Activated CD4-positive, alpha-beta T cell treated with anti-CD3 and anti-CD28 coated beads, Interleukin-2, amount 10 ng/mL, durations not matched to agents 24 days and 14 days (primary cell): ENCODE data around the gene DYRK2. TPM values are rescaled to one million over a fixed set of nuclear protein-coding genes. Genes with fewer than 3 reads are reported as not detected.

ENCODE experiments used
- DNase-seq: peaks from one replicate; pipeline ENCODE4 v3.0.0; 2022
- H3K27ac Mint-ChIP-seq: one replicate; pipeline ENCODE4 v1.8.0; 2022; ENCODE audit warnings: mild to moderate bottlenecking, mixed read lengths
- H3K27me3 Mint-ChIP-seq: one replicate; pipeline ENCODE4 v1.8.0; 2022; ENCODE audit warnings: mixed read lengths
- H3K36me3 Mint-ChIP-seq: one replicate; pipeline ENCODE4 v1.8.0; 2022; ENCODE audit warnings: low read depth, mild to moderate bottlenecking, mixed read lengths
- H3K4me1 Mint-ChIP-seq: one replicate; pipeline ENCODE4 v1.8.0; 2021; ENCODE audit warnings: mixed read lengths
- H3K4me3 Mint-ChIP-seq: one replicate; pipeline ENCODE4 v1.8.0; 2022; ENCODE audit warnings: mild to moderate bottlenecking, moderate library complexity, mixed read lengths
- H3K9me3 Mint-ChIP-seq: one replicate; pipeline ENCODE4 v1.8.0; 2021; ENCODE audit warnings: mixed read lengths
- intact Hi-C: fragments of 100-400 bp; cut with micrococcal nuclease; formaldehyde crosslinking; loops from one replicate; pipeline ENCODE4 v1.15.1; 2023
- total RNA-seq: library from RNA; stranded (reverse); gene quantifications from 2 replicates; pipeline ENCODE4 v1.2.3, GENCODE V29; 2022

Gene DYRK2
- total RNA-seq, 1 donor from 2014 or later: 35.5 TPM

DNA sequence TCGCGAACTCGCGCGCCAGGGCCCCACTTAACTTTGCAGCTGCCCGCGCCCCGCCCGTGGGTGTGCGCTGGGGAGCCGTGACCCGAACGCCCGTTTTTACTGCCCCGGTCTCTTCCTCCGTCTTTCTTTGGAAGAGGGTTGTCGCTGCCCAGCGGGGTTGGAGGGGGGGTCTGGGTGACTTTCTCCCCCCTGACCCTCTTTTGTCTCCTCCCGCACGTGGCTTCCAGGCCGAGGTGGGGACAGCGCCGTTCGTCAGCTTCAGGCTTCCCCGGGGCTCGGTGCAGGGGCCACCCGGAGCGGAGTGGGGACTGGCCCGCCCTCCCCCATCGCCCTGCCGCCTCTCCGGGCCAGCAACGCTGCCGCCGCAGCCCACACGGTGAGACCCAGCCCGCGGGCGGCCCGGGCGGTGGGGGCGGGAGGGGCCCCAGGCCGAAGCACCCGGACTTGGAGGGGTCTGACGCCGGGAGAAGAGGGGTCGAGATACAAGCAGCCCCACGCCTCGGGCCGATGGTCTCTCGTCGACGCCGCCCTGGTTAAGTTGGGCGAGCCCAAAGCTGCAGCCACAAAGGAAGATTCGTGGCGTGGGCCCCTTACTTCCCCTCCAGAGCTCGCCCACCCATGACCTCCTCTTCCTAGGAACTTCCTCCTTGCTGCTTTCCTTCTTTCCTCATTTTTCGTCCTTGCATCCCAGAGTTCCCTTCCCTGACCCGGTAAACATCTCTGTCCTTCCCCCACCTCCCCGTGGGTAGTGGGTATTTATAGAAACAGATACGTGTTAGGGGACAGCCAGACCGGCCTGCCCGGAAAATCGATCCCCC lies 1.2 kb downstream of the DYRK2 start:
- H3K27ac Mint-ChIP-seq: peak overlapping the region; percentile 92
- H3K9me3 Mint-ChIP-seq: no peaks in the 10 kb centered on the region
- peaks cover 45% of the 10 kb centered on the region for H3K4me1 Mint-ChIP-seq
- intact Hi-C loops: loop anchor here (1.0 to 10.0 kb wide), 6 partner anchors 49 to 381 kb away; no protein-coding TSS in a partner anchor
- H3K4me3 Mint-ChIP-seq: peak overlapping the region; percentile 97
- peak; percentile 79 for DNase-seq
- peaks cover 4% of the 10 kb centered on the region for H3K27me3 Mint-ChIP-seq
- peaks cover 34% of the 10 kb centered on the region for H3K36me3 Mint-ChIP-seq

DNA sequence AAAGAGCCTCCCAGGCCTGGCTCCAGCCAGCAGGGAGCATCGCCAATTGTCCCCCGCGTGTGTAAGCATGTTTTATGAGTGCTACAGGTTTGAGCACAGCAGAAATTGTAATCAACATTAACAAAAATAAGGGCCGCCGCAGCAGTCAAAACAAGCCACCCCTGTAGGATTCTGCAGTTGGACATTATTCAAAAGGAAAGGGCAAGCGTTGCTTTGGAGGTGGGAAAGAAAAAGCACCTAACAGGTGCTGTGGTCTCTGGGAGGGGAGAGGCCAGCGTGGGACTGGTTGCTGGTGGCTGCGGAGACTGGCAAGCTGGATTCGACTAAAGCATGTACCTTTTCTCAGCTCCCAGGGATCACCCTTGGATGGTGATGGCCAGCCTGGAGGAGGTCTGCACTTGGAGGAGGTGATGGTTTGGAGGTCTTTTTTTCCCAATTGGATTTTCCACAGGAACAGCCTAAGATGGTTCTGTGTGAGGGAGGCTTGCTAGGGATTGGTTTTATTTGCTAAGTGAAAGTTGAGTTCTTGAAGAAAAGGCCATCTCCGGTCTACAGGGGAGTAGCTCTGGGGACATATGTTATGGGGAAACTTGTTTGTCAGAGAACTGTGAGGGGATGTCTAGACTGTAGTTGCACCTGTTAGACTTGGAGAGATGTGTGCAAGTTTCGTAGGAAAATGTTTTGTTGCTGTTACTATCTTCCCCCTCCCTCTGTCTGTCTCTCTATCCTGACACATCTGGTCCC lies 2.0 kb downstream of the DYRK2 start:
- intact Hi-C loops: loop anchor here (1.0 to 10.0 kb wide), 4 partner anchors 48 to 296 kb away; no protein-coding TSS in a partner anchor
- H3K4me1 Mint-ChIP-seq: peaks cover 49% of the 10 kb centered on the region
- H3K36me3 Mint-ChIP-seq: peaks cover 40% of the 10 kb centered on the region
- no peaks in the 10 kb centered on the region for H3K9me3 Mint-ChIP-seq
- DNase-seq: peak; percentile 71
- peak overlapping the region; percentile 92 for H3K27ac Mint-ChIP-seq
- H3K4me3 Mint-ChIP-seq: peak overlapping the region; percentile 97
- H3K27me3 Mint-ChIP-seq: peaks cover 3% of the 10 kb centered on the region

DNA sequence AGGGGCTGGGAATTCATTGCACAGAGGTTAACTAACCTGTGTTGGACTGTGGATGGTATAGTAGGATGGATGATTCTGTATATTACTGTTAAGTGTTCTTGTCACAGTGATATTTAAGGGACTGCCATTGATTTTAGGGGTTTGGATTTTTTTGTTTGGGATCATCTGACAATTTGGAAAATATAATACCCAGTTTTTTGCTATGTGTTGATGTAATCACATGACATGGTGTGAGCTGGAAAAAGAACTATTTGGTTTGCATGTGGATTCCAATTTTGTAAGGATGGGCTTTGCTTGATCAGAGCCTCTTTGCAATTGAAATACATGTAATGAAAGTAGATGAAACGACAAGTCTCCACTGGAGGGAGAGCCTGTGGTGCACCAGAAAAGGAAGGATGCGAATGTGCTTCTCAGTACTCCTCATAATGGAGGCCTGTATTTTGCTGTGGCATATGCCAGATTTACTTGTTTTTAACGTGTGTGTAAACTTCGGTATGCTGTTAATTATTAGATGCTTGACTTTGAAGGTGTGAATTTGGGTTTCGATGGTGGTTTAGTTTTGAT lies 2.7 kb downstream of the DYRK2 start:
- peak overlapping the region; percentile 92 for H3K27ac Mint-ChIP-seq
- peak; percentile 83 for DNase-seq
- no peaks in the 10 kb centered on the region for H3K9me3 Mint-ChIP-seq
- peak overlapping the region; percentile 97 for H3K4me3 Mint-ChIP-seq
- intact Hi-C loops: loop anchor here (1.0 to 10.0 kb wide), 3 partner anchors 154 to 296 kb away; no protein-coding TSS in a partner anchor
- peaks cover 43% of the 10 kb centered on the region for H3K36me3 Mint-ChIP-seq
- peaks cover 3% of the 10 kb centered on the region for H3K27me3 Mint-ChIP-seq
- H3K4me1 Mint-ChIP-seq: peaks cover 50% of the 10 kb centered on the region

DNA sequence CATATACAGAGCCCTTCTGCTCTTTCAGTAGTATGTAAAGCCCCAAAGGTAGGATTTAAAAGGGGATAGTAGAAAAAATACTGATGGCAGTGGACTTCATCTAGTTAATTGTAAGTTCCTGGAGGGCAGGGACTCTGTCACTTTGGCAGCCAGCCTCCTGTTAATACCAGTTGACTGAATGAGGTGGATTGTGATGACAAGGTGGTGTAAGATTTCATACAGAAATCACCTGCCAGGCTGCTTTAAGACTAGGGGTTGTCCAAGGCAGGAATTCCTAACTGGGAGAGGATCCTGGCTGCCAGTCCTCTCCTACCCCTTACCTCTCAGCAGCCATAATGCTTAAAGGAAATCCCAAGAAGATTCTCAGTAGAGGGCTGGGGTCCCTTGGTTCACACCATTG lies 7.3 kb downstream of the DYRK2 start:
- Mint-ChIP-seq H3K4me3 (no peak overlapping the region), H3K27ac (no peak overlapping the region)
- intact Hi-C loops: loop anchor here (10.0 kb wide), 1 partner anchor 301 kb away; no protein-coding TSS in a partner anchor

DNA sequence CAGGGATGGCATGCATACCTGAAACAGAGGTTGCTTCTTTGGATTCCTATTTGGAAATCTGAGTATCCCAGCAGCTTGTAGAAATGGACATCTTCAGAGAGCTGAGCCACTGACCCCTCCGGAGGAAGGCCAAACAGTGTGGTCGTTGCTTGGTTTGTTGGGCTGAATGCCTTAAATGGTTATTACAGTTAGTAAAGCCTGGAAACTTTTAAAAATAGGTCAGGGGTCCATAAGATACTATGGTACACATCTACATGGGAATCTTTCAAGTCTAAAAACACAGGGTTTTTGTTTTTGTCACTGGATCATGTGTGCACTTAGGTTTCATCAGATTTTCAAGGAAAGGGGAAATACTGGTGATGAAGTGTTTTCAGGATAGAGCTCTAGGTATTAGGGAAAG lies 7.7 kb downstream of the DYRK2 start:
- Mint-ChIP-seq H3K27me3 (no peaks in the 10 kb centered on the region), H3K27ac (no peak overlapping the region), H3K4me3 (no peak overlapping the region), H3K9me3 (no peaks in the 10 kb centered on the region), H3K4me1 (peaks cover 47% of the 10 kb centered on the region), H3K36me3 (peaks cover 64% of the 10 kb centered on the region)
- intact Hi-C loops: loop anchor here (10.0 kb wide), 1 partner anchor 301 kb away; no protein-coding TSS in a partner anchor
- no peak for DNase-seq

More for the DNA sequence above, 7.3 kb downstream of the DYRK2 start:
- Mint-ChIP-seq H3K36me3 (peaks cover 67% of the 10 kb centered on the region), H3K9me3 (no peaks in the 10 kb centered on the region), H3K4me1 (peaks cover 48% of the 10 kb centered on the region), H3K27me3 (no peaks in the 10 kb centered on the region)
- no peak for DNase-seq

DNA sequence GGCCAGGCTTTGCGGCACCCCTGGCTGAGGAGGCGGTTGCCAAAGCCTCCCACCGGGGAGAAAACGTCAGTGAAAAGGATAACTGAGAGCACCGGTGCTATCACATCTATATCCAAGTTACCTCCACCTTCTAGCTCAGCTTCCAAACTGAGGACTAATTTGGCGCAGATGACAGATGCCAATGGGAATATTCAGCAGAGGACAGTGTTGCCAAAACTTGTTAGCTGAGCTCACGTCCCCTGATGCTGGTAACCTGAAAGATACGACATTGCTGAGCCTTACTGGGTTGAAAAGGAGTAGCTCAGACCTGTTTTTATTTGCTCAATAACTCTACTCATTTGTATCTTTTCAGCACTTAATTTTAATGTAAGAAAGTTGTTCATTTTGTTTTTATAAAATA lies 9.9 kb downstream of the DYRK2 start:
- H3K4me1 Mint-ChIP-seq: peaks cover 44% of the 10 kb centered on the region

DNA sequence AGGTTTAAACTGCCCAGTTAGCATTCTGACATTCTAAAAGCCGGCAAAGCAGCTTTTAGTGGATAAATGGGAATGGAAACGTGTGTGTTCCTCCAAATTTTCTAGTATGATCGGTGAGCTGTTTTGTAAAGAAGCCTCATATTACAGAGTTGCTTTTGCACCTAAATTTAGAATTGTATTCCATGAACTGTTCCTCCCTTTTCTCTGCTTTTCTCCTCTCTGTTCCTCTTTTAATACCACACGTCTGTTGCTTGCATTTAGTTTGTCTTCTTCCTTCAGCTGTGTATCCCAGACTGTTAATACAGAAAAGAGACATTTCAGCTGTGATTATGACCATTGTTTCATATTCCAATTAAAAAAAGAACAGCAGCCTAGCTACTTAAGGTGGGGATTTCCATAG lies 10.7 kb downstream of the DYRK2 start:
- DNase-seq: no peak
- intact Hi-C loops: loop anchor here (10.0 kb wide), 1 partner anchor 304 kb away; no protein-coding TSS in a partner anchor
- Mint-ChIP-seq H3K9me3 (peaks cover under 1% of the 10 kb centered on the region), H3K27me3 (no peaks in the 10 kb centered on the region), H3K36me3 (peaks cover 66% of the 10 kb centered on the region), H3K4me1 (peaks cover 36% of the 10 kb centered on the region), H3K27ac (no peak overlapping the region), H3K4me3 (no peak overlapping the region)

More for the DNA sequence above, 9.9 kb downstream of the DYRK2 start:
- no peak for DNase-seq
- peaks cover 70% of the 10 kb centered on the region for H3K36me3 Mint-ChIP-seq
- H3K4me3 Mint-ChIP-seq: no peak overlapping the region
- no peaks in the 10 kb centered on the region for H3K27me3 Mint-ChIP-seq
- intact Hi-C loops: loop anchor here (10.0 kb wide), 1 partner anchor 304 kb away; no protein-coding TSS in a partner anchor
- H3K27ac Mint-ChIP-seq: no peak overlapping the region
- no peaks in the 10 kb centered on the region for H3K9me3 Mint-ChIP-seq

DNA sequence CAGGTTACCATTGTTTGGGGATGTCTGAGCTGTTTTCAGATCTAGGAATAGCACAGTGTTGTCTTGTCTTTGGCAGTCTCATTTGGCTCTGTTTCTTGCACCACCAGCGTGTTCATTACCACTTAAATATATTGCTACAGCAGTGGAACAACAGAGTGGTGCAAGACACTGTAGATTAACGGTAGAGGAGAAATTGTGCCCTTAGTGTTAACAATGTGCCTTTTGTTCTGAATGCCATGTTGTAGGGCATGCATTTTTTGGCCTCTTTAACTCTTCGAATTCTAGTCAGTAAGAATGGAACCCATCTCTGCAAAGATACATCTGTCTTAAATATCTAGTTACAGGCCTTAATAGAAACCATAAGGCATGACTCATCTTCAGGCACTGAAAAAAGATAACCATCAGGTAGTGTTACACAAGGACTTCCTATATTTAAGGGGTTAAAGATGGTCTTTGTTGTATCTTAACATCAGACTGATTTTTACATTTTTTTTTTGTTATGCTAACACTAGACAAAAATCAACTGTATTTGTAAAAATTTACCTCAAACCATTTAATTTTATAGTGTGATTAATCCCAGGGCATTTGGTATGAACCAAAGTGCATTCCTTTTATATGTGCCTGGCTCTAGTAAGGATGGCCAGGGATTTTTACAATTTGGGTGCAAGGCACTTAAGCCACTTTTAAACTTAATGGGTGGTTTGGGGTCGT lies 12.9 kb downstream of the DYRK2 start:
- Mint-ChIP-seq H3K4me3 (no peak overlapping the region), H3K27ac (no peak overlapping the region), H3K9me3 (peaks cover 3% of the 10 kb centered on the region), H3K27me3 (no peaks in the 10 kb centered on the region), H3K4me1 (peaks cover 28% of the 10 kb centered on the region), H3K36me3 (peaks cover 54% of the 10 kb centered on the region)
- intact Hi-C loops: no loop called here
- no peak for DNase-seq

DNA sequence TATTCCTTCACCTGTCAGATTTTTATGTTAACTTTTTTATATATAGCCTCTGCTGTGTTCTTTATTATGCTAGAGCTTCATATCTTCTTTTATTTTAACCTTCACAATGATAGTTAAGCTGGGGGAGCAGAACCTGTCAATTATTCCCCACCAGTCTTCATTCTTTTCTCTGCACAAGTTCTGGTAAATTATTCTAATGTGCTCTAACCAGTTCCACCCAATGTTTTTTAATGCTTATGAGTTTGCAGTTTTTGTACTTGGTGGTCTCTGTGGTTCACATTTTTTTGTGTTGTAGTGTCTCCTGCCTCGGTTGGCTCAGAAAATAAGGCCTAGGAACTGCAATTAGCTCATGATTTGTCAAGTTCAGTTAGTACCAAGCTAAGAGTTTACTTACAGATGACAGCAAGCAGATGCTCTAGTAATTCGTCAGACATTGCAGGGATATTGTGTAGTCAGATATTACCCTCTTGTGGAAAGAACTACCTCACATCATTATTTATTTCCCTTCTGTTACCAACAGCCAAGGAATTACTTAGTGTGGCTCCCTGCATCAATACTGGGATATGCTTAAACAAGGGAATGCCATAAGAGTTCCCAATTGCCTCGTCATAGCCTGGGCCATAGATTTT lies 14.5 kb downstream of the DYRK2 start:
- peaks cover 29% of the 10 kb centered on the region for H3K4me1 Mint-ChIP-seq
- intact Hi-C loops: no loop called here
- no peak overlapping the region for H3K27ac Mint-ChIP-seq
- DNase-seq: no peak
- H3K9me3 Mint-ChIP-seq: peaks cover 3% of the 10 kb centered on the region
- no peaks in the 10 kb centered on the region for H3K27me3 Mint-ChIP-seq
- H3K36me3 Mint-ChIP-seq: peaks cover 45% of the 10 kb centered on the region
- H3K4me3 Mint-ChIP-seq: no peak overlapping the region

DNA sequence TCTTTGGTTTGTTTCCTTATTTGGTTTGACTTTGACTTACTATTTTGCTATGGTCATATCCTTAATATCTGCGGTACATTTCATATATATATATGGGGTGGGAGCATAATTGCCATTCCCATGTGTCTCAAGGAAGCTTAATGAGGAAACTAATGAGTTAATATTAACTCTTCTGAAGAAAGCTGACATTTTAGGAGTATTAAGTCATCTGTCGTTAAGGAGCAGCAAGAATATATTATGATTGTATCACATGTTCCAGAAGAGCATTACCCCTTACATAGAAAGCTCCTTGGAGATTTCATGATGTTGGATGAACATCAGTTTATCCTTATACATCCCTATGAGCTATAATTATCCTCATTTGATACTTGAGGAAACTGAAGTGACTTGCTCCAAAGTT lies 15.6 kb downstream of the DYRK2 start:
- intact Hi-C loops: no loop called here
- DNase-seq: no peak
- Mint-ChIP-seq H3K36me3 (peaks cover 41% of the 10 kb centered on the region), H3K9me3 (peaks cover 3% of the 10 kb centered on the region), H3K27me3 (no peaks in the 10 kb centered on the region), H3K27ac (no peak overlapping the region), H3K4me3 (no peak overlapping the region), H3K4me1 (peaks cover 26% of the 10 kb centered on the region)

DNA sequence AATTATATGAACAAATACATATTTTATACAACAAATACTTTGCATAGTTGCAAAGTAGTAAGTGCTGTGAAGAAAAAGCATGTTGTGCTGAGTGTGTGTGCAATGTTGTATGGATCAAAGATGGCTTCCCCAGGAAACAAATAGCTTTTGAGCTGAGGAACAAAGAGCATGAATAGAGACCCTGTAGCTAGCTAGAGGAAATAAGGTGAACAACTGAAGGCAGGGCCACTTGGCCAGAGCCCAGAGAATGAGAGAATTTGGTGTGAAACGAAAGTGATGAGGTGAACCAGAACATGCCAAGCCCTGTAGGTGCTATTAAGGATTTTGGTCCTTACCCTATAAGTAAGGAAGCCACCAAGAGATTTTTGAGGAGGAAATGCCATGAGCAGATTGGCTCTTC lies 17.1 kb downstream of the DYRK2 start:
- H3K9me3 Mint-ChIP-seq: peaks cover 3% of the 10 kb centered on the region
- intact Hi-C loops: no loop called here
- H3K4me3 Mint-ChIP-seq: no peak overlapping the region
- no peaks in the 10 kb centered on the region for H3K27me3 Mint-ChIP-seq
- H3K27ac Mint-ChIP-seq: no peak overlapping the region
- peaks cover 27% of the 10 kb centered on the region for H3K4me1 Mint-ChIP-seq
- DNase-seq: peak; percentile 45
- peaks cover 40% of the 10 kb centered on the region for H3K36me3 Mint-ChIP-seq

DNA sequence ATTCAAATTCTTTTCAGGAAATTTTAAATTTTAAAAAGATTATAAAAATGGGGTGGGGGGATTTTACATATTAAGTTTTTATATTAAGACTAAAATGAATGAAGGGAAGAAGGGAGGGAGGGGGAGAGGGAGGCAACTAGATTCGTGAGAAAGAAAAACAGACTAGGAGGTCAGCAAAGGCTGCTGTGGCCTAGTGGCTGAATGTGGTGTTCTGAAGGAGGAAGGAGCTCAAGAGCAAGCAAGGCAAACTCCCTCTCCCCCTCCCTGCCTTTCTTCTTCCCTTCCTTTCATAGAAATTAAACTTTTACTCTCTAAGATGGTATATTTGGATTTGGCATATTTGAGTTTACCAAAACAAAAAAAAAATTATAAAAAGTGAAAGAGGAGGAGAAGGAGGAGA lies 18.1 kb downstream of the DYRK2 start:
- intact Hi-C loops: no loop called here
- Mint-ChIP-seq H3K27ac (no peak overlapping the region), H3K27me3 (no peaks in the 10 kb centered on the region), H3K9me3 (peaks cover 3% of the 10 kb centered on the region), H3K4me3 (no peak overlapping the region), H3K36me3 (peaks cover 35% of the 10 kb centered on the region), H3K4me1 (peaks cover 19% of the 10 kb centered on the region)
- no peak for DNase-seq
